Effector CD8-positive, alpha-beta T cell (primary cell): ENCODE measurements around the gene SLC37A2.

Experiments
- DNase-seq: peaks from one replicate; lab custom pipeline; 2025; lab: John Stamatoyannopoulos, UW

SLC37A2 gene

GRCh38 chr11:125071435-125071834, 8.3 kb downstream of the SLC37A2 start:
- DNase-seq, result no peak

GRCh38 chr11:125071846-125072217, 8.7 kb downstream of the SLC37A2 start:
- no peak for DNase-seq

- no peak for DNase-seq
Measured at GRCh38 chr11:125072218-125072960, 9.3 kb downstream of the SLC37A2 start.

GRCh38 chr11:125072961-125073590, 10.0 kb downstream of the SLC37A2 start:
- DNase-seq, result no peak

GRCh38 chr11:125073616-125074483, 10.7 kb downstream of the SLC37A2 start:
- no peak for DNase-seq

- DNase-seq, result no peak
Measured at GRCh38 chr11:125074511-125075241, 11.6 kb downstream of the SLC37A2 start.

- no peak for DNase-seq
Measured at GRCh38 chr11:125075242-125075625, 12.1 kb downstream of the SLC37A2 start.

- no peak for DNase-seq
Measured at GRCh38 chr11:125075900-125076317, 12.8 kb downstream of the SLC37A2 start.

- DNase-seq, result no peak
Measured at GRCh38 chr11:125076378-125076945, 13.4 kb downstream of the SLC37A2 start.

GRCh38 chr11:125078016-125078415, 14.9 kb downstream of the SLC37A2 start:
- DNase-seq, result no peak

GRCh38 chr11:125078516-125079140, 15.5 kb downstream of the SLC37A2 start:
- DNase-seq, result no peak

GRCh38 chr11:125079151-125079877, 16.2 kb downstream of the SLC37A2 start:
- no peak for DNase-seq

- DNase-seq, result no peak
Measured at GRCh38 chr11:125079878-125080530, 16.9 kb downstream of the SLC37A2 start.

GRCh38 chr11:125080531-125080911, 17.4 kb downstream of the SLC37A2 start:
- no peak for DNase-seq

GRCh38 chr11:125081098-125081798, 18.1 kb downstream of the SLC37A2 start:
- DNase-seq, result no peak

GRCh38 chr11:125082040-125082439, 18.9 kb downstream of the SLC37A2 start:
- DNase-seq, result no peak

GRCh38 chr11:125082611-125083311, 19.7 kb downstream of the SLC37A2 start:
- DNase-seq, result no peak

GRCh38 chr11:125083312-125084056, 20.4 kb downstream of the SLC37A2 start:
- no peak for DNase-seq
